Stimulated activated CD8-positive, alpha-beta memory T cell treated with anti-CD3 and anti-CD28 coated beads, Interleukin-12 subunit alpha, Interleukin-12 subunit beta, amount 100 ng/mL, for 1 hour (primary cell): Measurements from ENCODE around the gene PCDH15.

ENCODE experiments used
- DNase-seq: peaks from one replicate; pipeline ENCODE4 v3.0.0-alpha.2; 2020; ENCODE audit warnings: low read depth

Gene PCDH15

DNA sequence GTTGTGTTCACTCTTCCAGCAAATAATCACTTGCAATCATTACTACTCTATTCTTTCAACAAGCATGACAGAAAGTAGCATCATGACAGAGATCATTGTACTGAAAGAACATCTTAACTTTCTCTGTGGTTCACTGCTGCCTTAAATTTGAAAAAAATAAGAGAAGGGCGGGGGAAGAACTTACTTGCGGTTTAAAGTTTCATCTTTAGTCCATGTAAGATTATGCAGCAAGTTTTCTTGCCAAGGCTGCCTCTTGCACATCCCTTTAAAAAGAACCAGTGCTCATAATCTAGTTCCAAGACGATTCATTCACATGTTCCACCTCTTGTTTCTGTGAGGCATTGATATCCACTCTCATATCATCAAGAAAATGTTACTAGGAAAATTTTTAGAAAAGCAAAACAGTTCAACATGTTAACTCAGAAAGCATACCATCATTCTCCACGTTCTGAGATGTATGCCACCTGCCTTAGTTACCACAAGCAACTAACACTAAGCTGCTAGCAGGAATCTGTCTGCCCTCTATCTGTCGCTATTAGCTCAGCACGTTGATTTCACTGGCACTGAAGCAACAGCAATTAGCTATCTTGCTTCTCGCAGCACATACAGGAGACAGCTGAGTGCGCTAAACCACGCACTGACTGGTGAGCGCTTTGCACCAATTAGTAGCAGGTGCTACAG is at the start of gene PCDH15:
Gene PCDH15 (minus strand): TSS at position 491 of the 681 bp plus-strand sequence. CDS start 136,969 bp downstream, outside the sequence.
- DNase-seq, result no peak

DNA sequence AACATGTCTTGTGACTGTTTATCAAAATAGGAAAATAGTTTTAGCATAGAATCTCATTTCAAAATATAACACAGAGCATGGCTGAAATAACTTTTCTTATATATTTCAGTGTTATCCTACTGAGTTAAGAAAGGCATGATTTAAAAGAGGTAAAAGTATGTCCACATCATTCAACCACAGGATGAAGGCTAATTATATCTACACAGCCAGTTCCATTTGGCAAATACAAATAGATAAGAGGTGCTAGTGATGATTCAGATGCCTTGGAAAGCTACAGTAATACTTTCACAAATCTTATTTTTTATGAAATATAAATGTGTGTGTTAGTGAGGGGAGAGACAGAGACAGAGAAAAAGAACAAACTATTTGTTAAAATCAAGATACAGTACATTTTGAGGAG is 42.9 kb upstream of the PCDH15 start:
- no peak for DNase-seq

DNA sequence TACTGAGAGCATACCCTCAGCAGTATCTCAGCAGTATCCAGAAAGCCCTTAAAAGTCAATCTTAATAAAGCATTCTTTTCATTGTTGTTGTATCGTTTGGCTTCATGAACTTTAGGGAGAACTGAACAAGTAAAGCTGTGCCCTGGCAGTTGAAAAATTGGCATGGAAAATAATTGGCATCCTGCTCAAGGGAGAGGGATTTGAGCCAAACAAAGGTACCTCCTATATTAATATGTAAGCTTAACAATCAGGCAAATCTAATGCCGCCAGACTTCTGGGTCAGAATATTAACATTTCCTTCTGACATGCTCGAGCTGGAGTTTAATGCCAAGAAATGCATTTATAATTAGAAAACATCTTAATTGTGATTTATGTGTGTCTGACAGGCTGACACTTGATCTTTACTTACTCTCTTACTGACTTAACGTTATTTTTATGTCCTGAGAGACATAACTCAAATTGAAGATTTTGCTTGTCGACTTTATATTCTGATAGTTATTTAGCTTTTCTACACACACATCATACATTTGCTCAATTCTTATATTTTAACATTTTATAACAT is 42.1 kb upstream of the PCDH15 start:
- DNase-seq, result no peak

DNA sequence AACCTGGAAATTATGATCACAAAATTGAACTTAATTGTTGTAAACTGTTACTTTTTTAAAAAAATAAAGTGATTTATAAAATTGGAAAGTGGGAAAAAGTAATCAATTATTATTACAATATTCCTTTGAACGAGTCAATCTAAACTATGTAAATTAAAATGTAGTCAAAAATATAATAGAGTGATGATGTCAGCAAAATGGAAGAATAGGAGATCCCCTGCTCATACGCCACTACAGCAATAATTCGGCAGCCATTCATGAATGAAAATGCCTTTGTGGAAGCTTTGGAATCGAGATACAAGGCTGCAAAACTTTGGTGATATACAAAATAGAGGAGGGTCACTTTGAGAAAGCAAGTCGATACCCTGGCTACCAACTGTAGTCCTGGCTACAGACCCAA is 36.4 kb upstream of the PCDH15 start:
- DNase-seq, result no peak

DNA sequence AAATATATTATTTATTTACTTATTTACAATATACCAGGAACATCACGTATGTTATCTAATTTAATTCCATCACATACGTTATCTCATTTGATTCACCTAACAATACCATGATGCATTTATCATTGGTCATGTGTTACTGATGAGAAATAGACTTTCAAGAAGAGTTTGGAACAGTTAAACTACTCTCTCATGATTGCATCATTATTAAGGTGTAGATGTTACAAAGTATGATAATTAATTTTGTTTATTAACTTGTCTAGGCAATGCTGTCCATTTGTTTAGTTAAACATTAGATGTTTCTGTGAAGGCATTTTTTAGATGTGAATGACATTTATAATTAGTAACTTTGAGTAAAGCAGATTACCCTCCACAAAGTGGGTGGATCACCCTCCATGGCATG is 32.0 kb upstream of the PCDH15 start:
- no peak for DNase-seq

DNA sequence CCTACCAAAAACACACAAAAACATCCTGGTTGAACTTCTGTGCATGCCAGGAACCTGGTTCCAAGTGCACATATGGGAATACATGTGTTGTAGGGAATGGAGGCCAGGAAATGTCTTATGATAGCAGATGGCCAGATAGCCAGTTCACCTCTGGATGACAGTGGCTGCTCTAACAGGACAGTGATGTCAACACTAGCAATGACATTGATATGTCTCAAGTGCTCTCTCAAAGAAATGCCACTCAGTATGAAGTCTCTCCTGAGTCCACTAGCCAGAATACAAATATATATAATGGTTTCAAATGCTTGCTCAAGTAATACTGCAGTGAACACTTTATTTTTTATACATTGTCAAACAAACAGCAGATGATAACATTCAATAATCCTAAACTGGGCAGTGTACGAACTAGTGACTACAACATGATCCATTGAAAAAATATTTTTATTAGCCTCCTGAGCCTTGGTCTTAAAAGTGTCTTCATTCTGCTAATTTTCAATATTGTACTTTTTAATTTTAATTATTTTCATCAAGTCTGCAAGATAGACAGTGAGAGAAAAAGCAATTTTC is 26.0 kb upstream of the PCDH15 start:
- no peak for DNase-seq

DNA sequence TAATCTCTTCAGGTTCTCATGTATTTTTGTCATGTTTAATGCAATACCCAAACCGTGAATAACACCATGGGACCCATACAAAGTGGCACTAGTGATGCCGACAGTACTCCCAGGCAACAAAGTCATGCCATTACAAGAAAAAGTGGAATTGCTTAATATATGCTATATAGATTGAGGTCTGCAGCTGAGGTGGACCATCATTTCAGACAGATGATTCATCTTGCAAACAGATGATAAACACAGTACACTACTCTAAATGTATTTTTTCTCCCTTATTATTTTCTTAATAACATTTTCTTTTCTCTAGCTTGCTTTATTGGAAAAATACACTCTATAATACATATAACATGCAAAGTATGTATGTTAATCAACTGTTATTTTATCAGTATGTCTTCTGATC is 14.6 kb upstream of the PCDH15 start:
- no peak for DNase-seq

DNA sequence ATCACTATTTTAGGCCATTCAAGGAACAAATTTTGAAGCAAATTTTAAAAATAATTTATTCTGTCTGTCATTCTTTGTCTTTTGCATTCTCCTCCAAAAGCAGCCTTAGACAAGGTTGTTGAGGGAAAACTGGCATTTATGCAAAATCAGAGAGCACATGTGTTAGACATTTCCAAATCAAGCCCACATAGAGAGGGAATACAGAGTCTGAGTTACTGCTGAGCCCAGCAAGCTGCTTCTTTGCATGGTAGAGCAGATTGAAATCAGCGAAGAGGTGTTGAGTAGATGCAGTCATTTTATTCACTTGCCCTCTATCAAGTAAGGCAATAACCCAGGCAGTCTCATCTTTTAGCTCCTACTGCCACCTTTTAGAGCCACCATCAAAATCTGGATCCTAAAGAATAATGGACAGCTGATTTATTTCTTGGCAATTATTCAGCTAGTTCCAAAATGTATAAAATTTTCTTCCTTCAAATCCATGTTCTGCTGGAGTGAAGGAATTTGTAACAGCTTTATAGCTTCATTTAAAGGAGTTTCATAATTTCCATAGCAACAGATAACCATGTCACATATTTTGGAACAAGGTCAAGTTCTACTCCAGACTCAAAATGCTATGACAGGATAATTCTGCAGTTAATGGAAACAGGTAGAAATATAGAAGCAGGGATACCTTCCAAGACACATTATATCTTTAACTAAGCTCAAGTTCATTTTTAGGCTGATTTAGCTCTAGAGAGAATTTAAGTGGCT is 7.3 kb upstream of the PCDH15 start:
- no peak for DNase-seq

DNA sequence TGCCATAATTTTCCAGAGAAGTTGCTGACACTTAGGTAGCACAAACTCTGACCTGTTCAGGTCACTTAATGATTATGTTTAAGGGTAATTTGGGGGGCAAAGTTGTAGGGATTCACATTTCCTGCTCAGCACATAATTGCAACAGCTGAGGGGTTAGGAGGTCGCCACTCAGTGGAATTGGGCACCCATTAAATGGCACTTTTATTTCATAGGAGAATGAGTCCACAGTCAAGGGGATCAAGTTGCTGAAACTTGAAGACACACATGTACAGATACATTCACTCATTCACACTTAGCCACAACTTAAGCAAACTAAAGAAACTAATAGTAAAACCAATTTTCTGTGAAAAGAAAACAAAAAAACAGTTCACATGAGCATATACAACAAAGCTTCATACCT is 1.5 kb downstream of the PCDH15 start:
- no peak for DNase-seq

DNA sequence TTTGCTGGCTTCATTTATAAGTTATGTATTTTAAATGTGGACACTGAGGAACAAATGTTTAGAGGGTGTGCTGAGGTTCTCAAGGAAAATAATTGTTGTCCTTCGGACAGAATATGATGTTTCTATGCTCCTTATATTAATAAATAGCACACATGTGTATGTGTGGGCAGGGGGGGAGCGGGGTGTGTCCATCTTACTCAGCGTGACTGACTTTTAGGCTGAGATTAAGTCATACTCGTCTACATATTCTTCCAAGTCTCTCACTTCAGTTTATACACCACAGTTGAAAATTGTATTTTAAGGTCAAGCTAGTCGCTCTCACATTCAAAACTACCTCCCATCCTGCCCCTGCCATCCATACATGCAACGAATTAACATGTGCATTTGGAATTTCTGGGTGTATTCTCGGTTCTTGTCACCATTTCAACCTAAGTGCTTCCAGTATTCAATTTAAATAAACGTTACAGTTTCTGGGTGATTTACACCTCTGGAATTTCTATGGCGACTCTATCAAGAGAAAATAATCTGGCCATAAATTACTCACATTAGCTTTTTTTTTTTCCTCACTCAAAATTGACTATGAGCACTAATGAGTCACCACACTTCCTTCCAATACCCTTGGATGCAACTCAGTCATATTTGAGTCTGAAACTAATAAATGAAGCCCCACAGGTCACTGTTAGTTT is 3.3 kb downstream of the PCDH15 start:
- DNase-seq, result no peak

DNA sequence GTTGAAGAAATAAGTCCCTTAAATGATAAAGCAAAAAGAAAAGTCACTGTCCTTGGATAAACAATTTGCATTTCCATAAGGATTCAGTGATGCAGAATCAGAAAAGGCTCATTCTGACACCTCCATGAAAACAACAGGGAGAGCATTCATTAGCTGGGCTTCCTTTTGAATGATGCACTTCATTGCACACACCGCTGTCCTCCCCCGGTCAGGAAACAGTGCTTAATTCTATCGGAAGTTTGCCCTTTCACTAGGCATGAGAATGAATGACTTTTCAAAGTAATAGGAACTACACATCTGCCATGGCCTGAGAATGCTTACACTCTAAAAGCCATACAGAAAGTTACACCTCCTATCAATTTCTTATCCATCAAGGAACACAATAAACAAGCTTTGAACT is 4.2 kb downstream of the PCDH15 start:
- DNase-seq, result no peak

DNA sequence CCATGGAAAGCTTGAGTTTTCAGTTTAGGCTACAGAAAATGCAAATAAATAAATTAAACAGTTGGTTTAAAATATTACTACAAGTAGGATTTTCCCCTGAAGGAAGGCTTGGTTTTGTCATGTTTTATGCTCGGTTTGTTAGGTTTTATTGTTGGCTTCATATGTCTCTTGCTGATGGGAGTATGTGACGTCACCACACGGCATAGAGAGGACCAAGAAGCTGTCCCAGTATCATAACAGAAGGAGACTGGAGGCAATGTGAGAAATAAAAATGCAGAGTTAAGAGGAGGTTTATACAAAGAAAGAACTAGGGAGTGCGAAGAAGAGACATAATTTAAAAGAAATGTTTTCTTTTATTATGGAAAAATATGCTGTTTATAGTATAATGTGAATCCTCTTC is 24.4 kb downstream of the PCDH15 start:
- no peak for DNase-seq

DNA sequence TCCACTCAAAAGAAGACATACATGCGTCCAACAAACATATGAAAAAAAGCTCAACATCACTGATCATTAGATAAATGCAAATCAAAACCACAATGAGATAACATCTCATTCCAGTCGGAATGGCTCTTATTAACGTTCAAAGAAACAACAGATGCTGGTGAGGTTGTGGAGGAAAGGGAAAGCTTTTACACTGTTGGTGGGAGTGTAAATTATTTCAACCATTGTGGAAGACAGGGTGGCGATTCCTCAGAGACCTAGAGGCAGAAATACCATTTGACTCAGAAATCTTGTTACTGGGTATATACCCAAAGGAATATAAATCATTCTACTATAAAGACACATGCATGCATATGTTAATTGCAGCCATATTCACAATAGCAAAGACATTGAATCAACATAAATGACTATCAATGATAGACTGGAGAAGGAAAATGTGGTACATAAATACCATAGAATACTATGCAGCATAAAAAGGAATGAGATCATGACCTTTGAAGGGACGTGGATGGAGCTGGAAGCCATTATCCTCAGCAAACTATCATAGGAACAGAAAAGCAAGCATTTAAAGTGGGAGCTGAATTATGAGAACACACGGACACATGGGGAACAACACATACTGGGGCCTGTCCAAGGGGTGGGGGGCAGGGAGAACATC is 28.4 kb downstream of the PCDH15 start:
- no peak for DNase-seq

DNA sequence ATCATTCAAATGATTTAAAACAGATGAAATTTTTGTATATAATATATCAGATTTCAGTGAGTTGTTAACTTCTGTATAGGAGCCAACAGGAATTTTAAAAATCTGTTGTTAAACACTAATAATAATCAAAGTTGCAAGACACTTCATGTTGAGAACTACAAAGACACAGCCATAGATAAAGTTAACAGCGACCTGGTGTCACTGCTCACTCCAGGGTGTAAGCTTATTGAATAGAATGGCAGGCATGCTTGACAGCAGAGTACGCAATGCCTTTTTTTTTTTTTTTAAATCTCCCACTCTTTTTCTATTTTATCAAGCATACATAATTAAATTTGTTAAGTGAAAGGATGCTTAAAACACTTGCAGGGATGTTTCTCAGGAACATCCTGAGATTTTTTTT is 32.0 kb downstream of the PCDH15 start:
- no peak for DNase-seq

DNA sequence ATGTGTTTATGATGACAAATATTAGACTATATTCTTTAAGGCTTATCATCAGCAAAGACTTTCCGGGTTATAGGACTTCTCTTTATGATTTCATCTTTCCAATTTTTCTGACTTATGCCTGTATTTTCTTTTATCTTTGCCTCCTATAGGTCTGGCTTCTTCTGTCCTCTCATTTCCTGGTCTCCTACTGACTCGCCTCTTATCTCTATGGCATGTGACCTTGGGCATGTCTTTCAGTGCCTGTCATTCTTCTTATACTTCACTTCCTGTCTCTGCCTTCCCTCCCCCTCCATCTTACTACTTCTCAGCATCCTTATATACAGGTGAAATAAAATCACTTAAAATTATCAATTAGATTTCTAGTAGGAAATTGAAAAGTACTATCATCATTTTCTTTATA is 42.2 kb downstream of the PCDH15 start:
- no peak for DNase-seq

DNA sequence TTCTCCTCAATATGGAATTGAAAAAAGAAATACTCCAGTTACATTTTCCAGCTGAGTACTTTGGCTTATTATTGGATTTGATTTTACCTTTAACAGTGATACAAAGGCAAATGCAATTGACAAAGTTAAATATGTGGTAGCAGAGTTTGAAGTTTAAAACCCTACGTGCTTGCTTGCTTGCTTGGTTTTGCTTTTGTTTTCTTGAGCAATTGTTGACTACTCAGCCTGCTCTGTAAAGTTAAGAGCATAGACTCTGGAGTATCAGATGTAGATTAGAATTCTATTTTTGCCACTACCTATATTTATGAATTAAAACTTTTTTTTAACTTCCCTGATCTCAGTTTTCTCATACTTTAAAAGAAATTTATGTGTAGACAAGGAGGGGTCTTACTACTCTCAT is 51.4 kb downstream of the PCDH15 start:
- no peak for DNase-seq

DNA sequence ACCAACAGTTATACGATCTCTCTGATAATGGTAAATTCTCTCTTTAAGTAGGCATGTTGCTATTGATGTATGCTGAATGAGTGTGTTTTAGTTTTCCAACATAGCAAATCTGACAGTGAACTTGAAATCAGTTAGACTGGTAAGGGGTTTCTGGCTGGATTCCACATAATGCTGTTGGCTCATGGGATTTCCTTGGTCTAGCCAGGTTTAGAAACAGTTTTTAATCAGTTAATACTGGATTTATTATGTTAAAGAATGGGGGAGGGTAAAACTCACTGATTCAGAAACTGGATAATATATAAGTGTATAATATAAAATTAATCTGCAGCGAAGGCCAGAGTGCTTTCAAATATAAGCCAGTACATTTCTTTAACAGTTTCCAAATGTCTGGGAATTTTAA is 55.6 kb downstream of the PCDH15 start:
- DNase-seq, result no peak

DNA sequence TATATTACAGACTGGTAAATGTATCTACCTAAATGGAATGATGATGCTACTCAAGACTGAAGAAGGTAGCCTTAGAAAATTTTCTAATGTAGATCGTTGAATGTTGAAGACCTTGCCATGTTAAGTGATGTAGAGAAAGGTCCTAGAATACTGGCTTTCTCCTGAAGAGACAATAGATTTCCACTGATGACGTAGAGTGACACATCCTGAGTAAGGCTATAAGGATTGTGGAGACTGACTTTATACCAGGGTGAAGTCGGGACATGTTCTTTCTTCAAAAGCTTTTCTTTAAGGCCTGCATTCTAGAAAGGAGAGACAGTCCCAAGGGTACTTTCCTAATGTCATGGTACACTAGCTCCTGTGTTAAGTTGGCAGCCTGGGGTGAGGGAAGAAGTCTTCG is 58.6 kb downstream of the PCDH15 start:
- DNase-seq, result no peak

DNA sequence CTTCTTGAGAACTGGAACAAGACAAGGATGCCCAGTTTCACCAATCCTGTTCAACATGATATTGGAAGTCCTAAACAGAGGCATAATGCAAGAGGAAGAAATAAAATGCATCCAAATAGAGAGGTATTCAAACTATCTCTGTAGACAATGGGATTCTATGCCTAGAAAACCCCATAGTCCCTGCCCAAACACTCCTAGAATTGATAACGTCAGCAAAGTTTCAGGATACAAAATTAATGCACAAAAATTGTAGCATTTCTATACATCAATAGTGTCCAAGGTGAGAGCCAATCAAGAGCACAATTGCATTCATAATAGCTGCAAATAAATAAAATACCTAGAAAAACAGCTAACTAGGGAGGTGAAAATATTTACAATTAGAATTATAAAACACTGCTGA is 72.5 kb downstream of the PCDH15 start:
- DNase-seq, result no peak

DNA sequence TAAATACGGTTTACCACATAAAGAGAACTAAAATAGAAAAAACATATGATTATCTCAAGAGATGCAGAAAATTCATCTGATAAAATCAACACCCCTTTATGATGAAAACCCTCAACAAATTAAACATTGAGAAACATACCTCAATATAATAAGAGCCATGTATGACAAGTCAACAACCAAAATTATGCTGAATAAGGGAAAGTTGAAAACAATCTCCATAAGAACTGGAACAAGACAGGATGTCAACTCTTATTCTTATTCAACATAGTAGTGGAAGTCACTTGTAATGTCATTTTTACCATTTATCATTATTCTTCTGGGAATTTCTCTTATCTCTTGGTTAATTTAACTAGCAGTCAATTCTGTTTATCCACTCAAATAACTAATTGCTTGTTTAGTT is 79.0 kb downstream of the PCDH15 start:
- no peak for DNase-seq

DNA sequence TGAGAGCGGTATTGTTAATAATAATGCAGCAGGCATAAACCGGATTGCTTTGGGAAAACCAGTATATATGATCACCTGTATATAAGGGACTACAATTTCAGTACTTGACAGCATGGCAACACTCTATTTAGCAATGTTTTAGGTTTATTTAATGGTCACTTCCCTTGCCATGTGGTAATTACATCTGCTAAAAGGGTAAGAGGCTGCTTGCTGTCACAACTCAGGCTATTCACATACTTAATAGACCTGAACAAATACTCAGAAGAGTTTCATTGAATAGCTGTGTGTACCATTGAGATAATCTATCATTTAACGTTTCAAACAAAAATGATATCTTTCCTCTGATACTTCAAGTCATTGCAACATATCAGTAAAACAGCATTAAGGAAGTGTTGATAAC is 90.1 kb downstream of the PCDH15 start:
- no peak for DNase-seq

DNA sequence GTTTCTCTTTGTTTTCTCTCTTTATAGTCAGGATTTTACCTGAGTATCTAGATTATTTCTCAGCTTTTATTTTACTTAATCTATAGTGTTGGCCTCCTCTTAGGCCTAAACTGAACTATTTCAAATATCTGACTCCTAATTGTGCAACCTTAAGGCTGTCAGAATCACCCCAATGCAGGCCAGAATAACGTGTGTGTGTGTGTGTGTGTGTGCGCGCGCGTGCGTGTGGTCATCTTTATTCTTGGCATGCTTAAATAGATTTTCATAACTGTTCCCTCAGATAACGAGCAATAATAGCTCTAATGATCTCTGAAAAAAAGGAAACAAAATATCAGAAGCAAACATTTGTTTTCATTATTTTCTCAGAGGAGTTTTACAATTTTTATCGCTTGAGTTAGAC is 92.4 kb downstream of the PCDH15 start:
- no peak for DNase-seq
